HepG2 (cell line): ENCODE measurements around the gene UNC5CL. TPM values are rescaled to one million over a fixed set of nuclear protein-coding genes. Genes with fewer than 3 reads are reported as not detected.

Experiments
- ATAC-seq: fragments of 200-7000 bp; cut with Tn5 transposase; 3 replicates; pipeline ENCODE4 v1.9.1; 2020; ENCODE audit warnings: mild to moderate bottlenecking, moderate library complexity
- BruUV-seq: library from RNA; stranded (reverse); fragments of 400-500 nt; replicated peaks from 2 replicates; lab custom pipeline; 2021; lab: Mats Ljungman, UMichigan
- CTCF ChIA-PET: fragments of 300-600 bp; formaldehyde crosslinking; extraction: SDS; loops from one replicate; lab custom pipeline; 2021; ENCODE audit warnings: low total read pairs, inconsistent platforms, low intra/inter-chr PET ratio; lab: Yijun Ruan, JAX
- POLR2A ChIA-PET: fragments of 350-600 bp; sonication (Branson Sonifier 250); formaldehyde crosslinking; loops from one replicate; lab custom pipeline; 2020; ENCODE audit warnings: antibody characterized with exemption, inconsistent platforms; lab: Yijun Ruan, JAX
- DNase-seq: peaks from one replicate; pipeline ENCODE4 v3.0.0-alpha.2; 2015; ENCODE audit warnings: low spot score
- FAIRE-seq: peaks from 3 replicates; lab custom pipeline; 2011; peaks lifted over from hg19 to GRCh38; lab: Jason Lieb, UNC
- H2AFZ ChIP-seq: one replicate; pipeline ENCODE4 v1.6.1; 2011; ENCODE audit warnings: low read length, inconsistent platforms
- H3K27ac ChIP-seq: fragments of 300-600 bp; 3 replicates; pipeline ENCODE4 v1.8.0; 2011; ENCODE audit warnings: mixed run types, mild to moderate bottlenecking, mixed read lengths, low read length, inconsistent platforms; ENCODE audit not compliant: insufficient read depth; ENCODE audit errors: extremely low read length
- H3K27me3 ChIP-seq, 2 experiments: fragments of 200-600 bp in 1 of 2; 2 replicates in 1 of 2; 3 replicates in 1 of 2; pipeline versions ENCODE4 v1.6.0 to v1.8.0; 2011; ENCODE audit warnings: low read length in 2 of 2, mild to moderate bottlenecking in 2 of 2, moderate library complexity in 2 of 2, inconsistent platforms in 1 of 2; ENCODE audit not compliant: insufficient read depth in 2 of 2, control insufficient read depth in 1 of 2
- H3K36me3 ChIP-seq, 2 experiments: fragments of 200-600 bp in 1 of 2; replicated peaks in 1 of 2; 2 replicates in 1 of 2; 3 replicates in 1 of 2; pipeline versions ENCODE4 v1.5.1 to v1.8.0; 2011; ENCODE audit warnings: low read length in 2 of 2, inconsistent platforms in 1 of 2; ENCODE audit not compliant: insufficient read depth in 2 of 2, control insufficient read depth in 1 of 2
- H3K4me1 ChIP-seq: 2 replicates; pipeline ENCODE4 v1.5.1; 2012; ENCODE audit warnings: low read length, inconsistent platforms; ENCODE audit not compliant: insufficient read depth
- H3K4me2 ChIP-seq: 2 replicates; pipeline ENCODE4 v1.6.0; 2011; ENCODE audit warnings: low read depth, low read length, inconsistent platforms
- H3K4me3 ChIP-seq, 3 experiments: fragments of 200-600 bp in 1 of 3; sonication (generic), shearing (Covaris generic) in 1 of 3; replicated peaks in 1 of 3; 2 replicates each; pipeline ENCODE4 v1.5.1; 2011 to 2016; ENCODE audit warnings: low read length in 3 of 3, inconsistent platforms in 2 of 3, low read depth in 2 of 3, mild to moderate bottlenecking in 2 of 3, control low read depth in 1 of 3, mixed read lengths in 1 of 3; ENCODE audit not compliant: insufficient read depth in 1 of 3
- H3K79me2 ChIP-seq: one replicate; pipeline ENCODE4 v1.6.1; 2011; ENCODE audit warnings: low read length, inconsistent platforms; ENCODE audit not compliant: insufficient read depth
- H3K9ac ChIP-seq: 2 replicates; pipeline ENCODE4 v1.6.0; 2011; ENCODE audit warnings: mild to moderate bottlenecking, low read depth, low read length, inconsistent platforms; ENCODE audit not compliant: insufficient read depth
- H3K9me3 ChIP-seq: 2 replicates; pipeline ENCODE4 v1.5.1; 2012; ENCODE audit warnings: mild to moderate bottlenecking, low read length
- H4K20me1 ChIP-seq: 2 replicates; pipeline ENCODE4 v1.6.0; 2011; ENCODE audit warnings: inconsistent platforms, mild to moderate bottlenecking, low read length, moderate library complexity; ENCODE audit not compliant: insufficient read depth
- FOXA1 ChIP-seq, 2 experiments: fragments of 450-650 bp in 1 of 2; sonication (generic) in 1 of 2; formaldehyde crosslinking in 1 of 2; IDR thresholded peaks; 2 replicates each; pipeline versions ENCODE4 v1.4.0 to v1.6.1; 2016 to 2020; ENCODE audit warnings: missing genetic modification reagents in 1 of 2
- KDM4B ChIP-seq: sonication (generic); formaldehyde crosslinking; IDR thresholded peaks from 2 replicates; pipeline ENCODE4 v1.4.0; 2020; ENCODE audit warnings: missing genetic modification reagents
- MIXL1 ChIP-seq: IDR thresholded peaks from 2 replicates; pipeline ENCODE4 v1.6.1; 2016
- RBM22 ChIP-seq: fragments of 200-400 bp; formaldehyde crosslinking; optimal IDR thresholded peaks from 2 replicates; pipeline ENCODE3; 2017; ENCODE audit warnings: mild to moderate bottlenecking, low read length, moderate library complexity
- RORA ChIP-seq: sonication (generic); formaldehyde crosslinking; IDR thresholded peaks from 2 replicates; pipeline ENCODE4 v1.5.0; 2020; ENCODE audit warnings: mild to moderate bottlenecking, missing genetic modification reagents, moderate library complexity
- SCMH1 ChIP-seq: sonication (generic); formaldehyde crosslinking; IDR thresholded peaks from 2 replicates; pipeline ENCODE4 v1.9.0; 2021; ENCODE audit warnings: missing genetic modification reagents, mild to moderate bottlenecking, borderline replicate concordance
- TSC22D2 ChIP-seq: sonication (generic); formaldehyde crosslinking; IDR thresholded peaks from 2 replicates; pipeline ENCODE4 v1.5.1; 2020; ENCODE audit warnings: missing genetic modification reagents, mild to moderate bottlenecking, borderline replicate concordance
- ZNF101 ChIP-seq: sonication (generic); formaldehyde crosslinking; IDR thresholded peaks from 2 replicates; pipeline ENCODE4 v1.4.0; 2020; ENCODE audit warnings: mild to moderate bottlenecking, low read depth, missing genetic modification reagents, borderline replicate concordance
- ZNF580 ChIP-seq: IDR thresholded peaks from 2 replicates; pipeline ENCODE4 v1.6.1; 2016; ENCODE audit warnings: low read depth, borderline replicate concordance
- WGBS: methylation state at CpG from one replicate; pipeline ENCODE4 v1.1.6; 2017; ENCODE audit warnings: low lambda C conversion rate; 5-methylcytosine and 5-hydroxymethylcytosine counted together
- in situ Hi-C: cut with HindIII; loops from 2 replicates; pipeline ENCODE4 v1.10.0; 2017; ENCODE audit warnings: low pct_unique_long_range_greater_than_20kb; ENCODE audit not compliant: extremely low pct_ligation_motif_present
- intact Hi-C: fragments of 100-400 bp; cut with micrococcal nuclease; formaldehyde crosslinking; loops from one replicate; pipeline ENCODE4 v1.10.0; 2022; ENCODE audit not compliant: unreplicated experiment
- polyA plus RNA-seq, 8 experiments: library from polyadenylated mRNA; depleted of rRNA in 3 of 8; stranded (reverse) in 7 of 8; unstranded in 1 of 8; fragments of >200 nt; fragmentation: Illumina TruSeq in 4 of 8; extraction: Trizol in 4 of 8; gene quantifications; 2 replicates each; pipeline versions ENCODE4 v1.2.1 to v1.2.3, GENCODE V29; 2011 to 2016; ENCODE audit warnings: low read depth in 4 of 8, missing spikeins in 1 of 8, mixed read lengths in 1 of 8; ENCODE audit not compliant: insufficient read depth in 1 of 8
- total RNA-seq, 5 experiments: library from RNA; depleted of rRNA; stranded (reverse); fragments of >200 nt; fragmentation: Illumina TruSeq; extraction: Trizol; gene quantifications; 2 replicates each; pipeline ENCODE4 v1.2.3, GENCODE V29; 2016; ENCODE audit warnings: low read depth in 1 of 5
- TF ChIP-seq, protein P1 (sequence below): sonication (generic); formaldehyde crosslinking; conservative IDR thresholded peaks from 2 replicates; pipeline ENCODE4 v1.4.0; 2020; ENCODE audit warnings: missing genetic modification reagents
- TF ChIP-seq, protein P2 (sequence below): sonication (generic); formaldehyde crosslinking; IDR thresholded peaks from 2 replicates; pipeline ENCODE4 v1.5.1; 2020; ENCODE audit warnings: mild to moderate bottlenecking, missing genetic modification reagents, moderate library complexity

The UNC5CL gene
- total and polyA plus RNA-seq, 2 of the 13 experiments (the other 11 are each of a cell fraction or from before 2014, with no cell fraction given): 2.4 to 2.5 TPM

GRCh38 chr6:41080621-41081020 is 41.6 kb upstream of the UNC5CL start:
- POLR2A ChIA-PET: no interaction called here
- intact Hi-C loops: no loop called here
- H3K4me3 ChIP-seq: no peak overlapping the region
- H2AFZ ChIP-seq: no peak overlapping the region
- no peaks in the 10 kb centered on the region for H3K27me3 ChIP-seq
- no TSS peak for BruUV-seq
- no peaks in the 10 kb centered on the region for H4K20me1 ChIP-seq
- H3K4me1 ChIP-seq: peaks cover 13% of the 10 kb centered on the region
- no peak for ATAC-seq
- no peak for DNase-seq
- CTCF ChIA-PET: no interaction called here
- H3K27ac ChIP-seq: no peak overlapping the region
- no peak for FAIRE-seq
- no peaks in the 10 kb centered on the region for H3K9me3 ChIP-seq
- peak; percentile 44 for TF ChIP-seq RBM22
- no peak for TF ChIP-seq MIXL1 (CRISPR knock-in tag)
- TF ChIP-seq, all 625 proteins: peak for 1
- 96% methylated on average over 2 of the region's 2 CpGs for WGBS
- Histone ChIP-seq H3K4me2 (no peak overlapping the region), H3K79me2 (peaks cover 57% of the 10 kb centered on the region), H3K36me3 (peaks cover 18 to 62% of the 10 kb centered on the region in 2 experiments), H3K9ac (no peak overlapping the region)
- in situ Hi-C loops: no loop called here

GRCh38 chr6:41079080-41079479 is 40.1 kb upstream of the UNC5CL start:
- CTCF ChIA-PET: no interaction called here
- WGBS: 90% methylated on average over 1 of the region's 1 CpG

More at GRCh38 chr6:41079080-41079479, 40.1 kb upstream of the UNC5CL start:
- no peak for TF ChIP-seq RORA
- no peak for TF ChIP-seq ZNF101
- TF ChIP-seq, protein P1, sequence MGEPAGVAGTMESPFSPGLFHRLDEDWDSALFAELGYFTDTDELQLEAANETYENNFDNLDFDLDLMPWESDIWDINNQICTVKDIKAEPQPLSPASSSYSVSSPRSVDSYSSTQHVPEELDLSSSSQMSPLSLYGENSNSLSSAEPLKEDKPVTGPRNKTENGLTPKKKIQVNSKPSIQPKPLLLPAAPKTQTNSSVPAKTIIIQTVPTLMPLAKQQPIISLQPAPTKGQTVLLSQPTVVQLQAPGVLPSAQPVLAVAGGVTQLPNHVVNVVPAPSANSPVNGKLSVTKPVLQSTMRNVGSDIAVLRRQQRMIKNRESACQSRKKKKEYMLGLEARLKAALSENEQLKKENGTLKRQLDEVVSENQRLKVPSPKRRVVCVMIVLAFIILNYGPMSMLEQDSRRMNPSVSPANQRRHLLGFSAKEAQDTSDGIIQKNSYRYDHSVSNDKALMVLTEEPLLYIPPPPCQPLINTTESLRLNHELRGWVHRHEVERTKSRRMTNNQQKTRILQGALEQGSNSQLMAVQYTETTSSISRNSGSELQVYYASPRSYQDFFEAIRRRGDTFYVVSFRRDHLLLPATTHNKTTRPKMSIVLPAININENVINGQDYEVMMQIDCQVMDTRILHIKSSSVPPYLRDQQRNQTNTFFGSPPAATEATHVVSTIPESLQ (CRISPR knock-in tag): no peak
- TF ChIP-seq TSC22D2 (CRISPR knock-in tag): no peak
- TF ChIP-seq SCMH1 (CRISPR knock-in tag): no peak
- no peak for TF ChIP-seq KDM4B
- TF ChIP-seq, protein P2, sequence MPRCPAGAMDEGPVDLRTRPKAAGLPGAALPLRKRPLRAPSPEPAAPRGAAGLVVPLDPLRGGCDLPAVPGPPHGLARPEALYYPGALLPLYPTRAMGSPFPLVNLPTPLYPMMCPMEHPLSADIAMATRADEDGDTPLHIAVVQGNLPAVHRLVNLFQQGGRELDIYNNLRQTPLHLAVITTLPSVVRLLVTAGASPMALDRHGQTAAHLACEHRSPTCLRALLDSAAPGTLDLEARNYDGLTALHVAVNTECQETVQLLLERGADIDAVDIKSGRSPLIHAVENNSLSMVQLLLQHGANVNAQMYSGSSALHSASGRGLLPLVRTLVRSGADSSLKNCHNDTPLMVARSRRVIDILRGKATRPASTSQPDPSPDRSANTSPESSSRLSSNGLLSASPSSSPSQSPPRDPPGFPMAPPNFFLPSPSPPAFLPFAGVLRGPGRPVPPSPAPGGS (CRISPR knock-in tag): no peak
- TF ChIP-seq ZNF580 (CRISPR knock-in tag): no peak
- no peak for TF ChIP-seq FOXA1 (IDR thresholded peaks at IDR 0.05)
- no peak for TF ChIP-seq FOXA1 (CRISPR knock-in tag; IDR thresholded peaks at IDR 0.05)
- no peak for DNase-seq
- Histone ChIP-seq H3K36me3 (peaks cover 14 to 48% of the 10 kb centered on the region in 2 experiments), H3K9ac (no peak overlapping the region), H3K27ac (no peak overlapping the region), H3K4me1 (peaks cover 28% of the 10 kb centered on the region), H3K27me3 (no peaks in the 10 kb centered on the region; a peak in 1 of 5 replicates), H2AFZ (no peak overlapping the region), H3K4me2 (no peak overlapping the region), H3K4me3 (no peak overlapping the region), H3K9me3 (no peaks in the 10 kb centered on the region), H3K79me2 (peaks cover 72% of the 10 kb centered on the region), H4K20me1 (peaks cover 14% of the 10 kb centered on the region)
- POLR2A ChIA-PET: no interaction called here
- no peak for ATAC-seq
- in situ Hi-C loops (no loop called here), intact Hi-C loops (no loop called here)
- no peak for FAIRE-seq
- BruUV-seq: no TSS peak
